IMR-90 (cell line): ENCODE data around the gene TSPEAR. TPM values are rescaled to one million over a fixed set of nuclear protein-coding genes. Genes with fewer than 3 reads are reported as not detected.

Experiments
- ATAC-seq: fragments of 200-7000 bp; cut with Tn5 transposase; 2 replicates; pipeline ENCODE4 v1.9.1; 2020; ENCODE audit warnings: low read depth, mild to moderate bottlenecking, moderate library complexity
- BruUV-seq: library from RNA; stranded (reverse); fragments of 400-500 nt; replicated peaks from 2 replicates; lab custom pipeline; 2021; lab: Mats Ljungman, UMichigan
- CTCF ChIA-PET: fragments of 300-600 bp; formaldehyde crosslinking; extraction: SDS; loops from one replicate; lab custom pipeline; 2021; ENCODE audit warnings: antibody characterized with exemption; lab: Yijun Ruan, JAX
- POLR2A ChIA-PET: fragments of 300-600 bp; sonication (Branson Sonifier 250); formaldehyde crosslinking; loops from one replicate; lab custom pipeline; 2022; ENCODE audit warnings: antibody characterized with exemption; ENCODE audit not compliant: unreplicated experiment; lab: Charles Lee
- DNase-seq: peaks from one replicate; pipeline ENCODE4 v3.0.0; 2013
- H2AFZ ChIP-seq: replicated peaks from 2 replicates; pipeline ENCODE3; 2013; ENCODE audit warnings: low read length, mild to moderate bottlenecking; ENCODE audit not compliant: poor library complexity
- H2AK5ac ChIP-seq: 2 replicates; pipeline ENCODE4 v1.6.1; 2013; ENCODE audit warnings: low read depth, low read length, inconsistent platforms
- H2AK9ac ChIP-seq: replicated peaks from 2 replicates; pipeline ENCODE3; 2013; ENCODE audit warnings: mild to moderate bottlenecking, low read depth, low read length, moderate library complexity; ENCODE audit not compliant: poor library complexity
- H2BK120ac ChIP-seq: 2 replicates; pipeline ENCODE4 v1.6.1; 2013; ENCODE audit warnings: low read depth, low read length, inconsistent platforms
- H2BK15ac ChIP-seq: 3 replicates; pipeline ENCODE4 v1.6.1; 2013; ENCODE audit warnings: low read depth, low read length, inconsistent platforms
- H2BK20ac ChIP-seq: 2 replicates; pipeline ENCODE4 v1.6.1; 2013; ENCODE audit warnings: low read depth, mild to moderate bottlenecking, inconsistent platforms, low read length, moderate library complexity
- H2BK5ac ChIP-seq: 2 replicates; pipeline ENCODE4 v1.6.1; 2013; ENCODE audit warnings: mild to moderate bottlenecking, low read depth, low read length, inconsistent platforms; ENCODE audit not compliant: poor library complexity, severe bottlenecking
- H3K14ac ChIP-seq: replicated peaks from 2 replicates; pipeline ENCODE4 v1.6.1; 2013; ENCODE audit warnings: low read depth, low read length, inconsistent platforms
- H3K18ac ChIP-seq: 2 replicates; pipeline ENCODE4 v1.6.1; 2013; ENCODE audit warnings: low read depth, low read length, control low read depth
- H3K23ac ChIP-seq: 2 replicates; pipeline ENCODE4 v1.6.1; 2013; ENCODE audit warnings: low read depth, low read length, inconsistent platforms
- H3K27ac ChIP-seq: 2 replicates; pipeline ENCODE4 v1.5.1; 2013; ENCODE audit warnings: mild to moderate bottlenecking, control low read depth, low read length; ENCODE audit not compliant: insufficient read depth
- H3K27me3 ChIP-seq: 2 replicates; pipeline ENCODE4 v1.6.1; 2013; ENCODE audit warnings: low read length; ENCODE audit not compliant: control insufficient read depth, insufficient read depth
- H3K36me3 ChIP-seq: 2 replicates; pipeline ENCODE4 v1.6.1; 2013; ENCODE audit warnings: low read length, mixed read lengths; ENCODE audit not compliant: control insufficient read depth, insufficient read depth
- H3K4ac ChIP-seq: 2 replicates; pipeline ENCODE4 v1.6.1; 2013; ENCODE audit warnings: low read depth, low read length, inconsistent platforms
- H3K4me1 ChIP-seq: 2 replicates; pipeline ENCODE4 v1.6.1; 2013; ENCODE audit warnings: low read length, mixed read lengths; ENCODE audit not compliant: control insufficient read depth, insufficient read depth
- H3K4me2 ChIP-seq: 2 replicates; pipeline ENCODE4 v1.6.1; 2013; ENCODE audit warnings: low read depth, mild to moderate bottlenecking, control low read depth, low read length, moderate library complexity
- H3K4me3 ChIP-seq: 2 replicates; pipeline ENCODE4 v1.5.1; 2013; ENCODE audit warnings: low read depth, mild to moderate bottlenecking, control low read depth, low read length, moderate library complexity; ENCODE audit not compliant: insufficient read depth
- H3K56ac ChIP-seq: 2 replicates; pipeline ENCODE4 v1.6.1; 2013; ENCODE audit warnings: low read length, inconsistent platforms; ENCODE audit not compliant: insufficient read depth; ENCODE audit errors: extremely low read depth
- H3K79me1 ChIP-seq, 2 experiments: 2 replicates each; pipeline ENCODE4 v1.6.1; 2013; ENCODE audit warnings: low read length in 2 of 2, inconsistent platforms in 1 of 2, low read depth in 1 of 2
- H3K9ac ChIP-seq: 2 replicates; pipeline ENCODE4 v1.6.1; 2013; ENCODE audit warnings: low read depth, low read length, control low read depth
- H3K9me1 ChIP-seq: 2 replicates; pipeline ENCODE4 v1.6.1; 2013; ENCODE audit warnings: low read length, inconsistent platforms; ENCODE audit not compliant: insufficient read depth
- H3K9me3 ChIP-seq: 2 replicates; pipeline ENCODE4 v1.6.1; 2013; ENCODE audit warnings: low read length; ENCODE audit not compliant: control insufficient read depth, insufficient read depth
- H4K20me1 ChIP-seq: 2 replicates; pipeline ENCODE4 v1.6.1; 2013; ENCODE audit warnings: low read length, inconsistent platforms; ENCODE audit not compliant: insufficient read depth
- H4K5ac ChIP-seq: 2 replicates; pipeline ENCODE4 v1.6.1; 2013; ENCODE audit warnings: mild to moderate bottlenecking, low read depth, low read length, control low read depth
- H4K8ac ChIP-seq, 2 experiments: 2 replicates each; pipeline ENCODE4 v1.6.1; 2013; ENCODE audit warnings: low read depth in 2 of 2, low read length in 2 of 2, control low read depth in 1 of 2, inconsistent platforms in 1 of 2
- H4K91ac ChIP-seq: 2 replicates; pipeline ENCODE4 v1.6.1; 2013; ENCODE audit warnings: low read depth, low read length, inconsistent platforms; ENCODE audit not compliant: insufficient read depth
- BHLHE40 ChIP-seq: fragments of 150-350 bp; IDR thresholded peaks from 2 replicates; pipeline ENCODE4 v1.6.1; 2016; ENCODE audit warnings: mild to moderate bottlenecking, low read depth, low read length
- CEBPB ChIP-seq: IDR thresholded peaks from 2 replicates; pipeline ENCODE4 v1.6.1; 2012; ENCODE audit warnings: low read depth, low read length, improper control_type of control experiment
- FOS ChIP-seq: fragments of 150-350 bp; IDR thresholded peaks from 2 replicates; pipeline ENCODE4 v1.6.1; 2016; ENCODE audit warnings: low read depth, low read length
- MAFK ChIP-seq: IDR thresholded peaks from 2 replicates; pipeline ENCODE4 v1.6.1; 2012; ENCODE audit warnings: low read depth, low read length, improper control_type of control experiment
- MAZ ChIP-seq: IDR thresholded peaks from 2 replicates; pipeline ENCODE4 v1.6.1; 2012; ENCODE audit warnings: low read depth, mild to moderate bottlenecking, low read length, improper control_type of control experiment, moderate library complexity, borderline replicate concordance
- MXI1 ChIP-seq: IDR thresholded peaks from 2 replicates; pipeline ENCODE4 v1.6.1; 2012; ENCODE audit warnings: low read depth, mild to moderate bottlenecking, low read length, moderate library complexity, borderline replicate concordance
- NFE2L2 ChIP-seq: fragments of 150-350 bp; IDR thresholded peaks from 2 replicates; pipeline ENCODE4 v1.6.1; 2016; ENCODE audit warnings: low read depth, mild to moderate bottlenecking, low read length
- POLR2A ChIP-seq: IDR thresholded peaks from 2 replicates; pipeline ENCODE4 v1.6.1; 2012; ENCODE audit warnings: mild to moderate bottlenecking, low read depth, low read length
- RAD21 ChIP-seq: IDR thresholded peaks from 2 replicates; pipeline ENCODE4 v1.6.1; 2012; ENCODE audit warnings: low read length, improper control_type of control experiment
- RCOR1 ChIP-seq: IDR thresholded peaks from 2 replicates; pipeline ENCODE4 v1.6.1; 2012; ENCODE audit warnings: mild to moderate bottlenecking, low read length, improper control_type of control experiment; ENCODE audit not compliant: insufficient replicate concordance
- RFX5 ChIP-seq: IDR thresholded peaks from 2 replicates; pipeline ENCODE4 v1.8.0; 2012; ENCODE audit warnings: low read depth, mild to moderate bottlenecking, low read length, moderate library complexity
- SMC3 ChIP-seq: fragments of 150-350 bp; IDR thresholded peaks from 2 replicates; pipeline ENCODE4 v1.6.1; 2016; ENCODE audit warnings: low read depth, mild to moderate bottlenecking, antibody characterized with exemption, low read length, moderate library complexity
- WGBS, 2 experiments: methylation state at CpG; one replicate each; pipeline versions ENCODE4 v1.1.5 to v1.1.7; 2013; ENCODE audit warnings: missing lambda C conversion rate in 2 of 2; ENCODE audit not compliant: insufficient read length in 1 of 2; ENCODE audit errors: extremely low coverage in 2 of 2; 5-methylcytosine and 5-hydroxymethylcytosine counted together
- dilution Hi-C: fragments of 300-500 bp; cut with HindIII; formaldehyde crosslinking; loops from one replicate; pipeline ENCODE4 v1.14.3; 2018; ENCODE audit warnings: low sequenced_read_pairs; ENCODE audit not compliant: unreplicated experiment
- in situ Hi-C: fragments of 300-500 bp; cut with MboI; formaldehyde crosslinking; loops from 3 replicates; pipeline ENCODE4 v1.14.3; 2019; ENCODE audit warnings: low sequenced_read_pairs, inconsistent platforms, mixed read lengths
- intact Hi-C: fragments of 100-400 bp; cut with micrococcal nuclease; formaldehyde crosslinking; loops from 2 replicates; pipeline ENCODE4 v1.10.0; 2022
- polyA plus RNA-seq, 3 experiments: library from polyadenylated mRNA; depleted of rRNA; stranded (reverse); fragments of >200 nt; gene quantifications; 2 replicates each; pipeline ENCODE4 v1.2.3, GENCODE V29; 2012; ENCODE audit warnings: low replicate concordance in 1 of 3
- total RNA-seq: library from RNA; depleted of rRNA; stranded (reverse); fragments of >200 nt; gene quantifications from 2 replicates; pipeline ENCODE4 v1.2.3, GENCODE V29; 2012
- TF ChIP-seq, protein P1 (sequence below): fragments of 150-350 bp; IDR thresholded peaks from 2 replicates; pipeline ENCODE4 v1.6.1; 2017; ENCODE audit warnings: mild to moderate bottlenecking, antibody characterized with exemption, low read length, low read depth
- TF ChIP-seq, protein P2 (sequence below): conservative IDR thresholded peaks from 2 replicates; pipeline ENCODE4 v1.5.1; 2012; ENCODE audit warnings: mild to moderate bottlenecking, low read depth, low read length, improper control_type of control experiment
- TF ChIP-seq, protein P3 (sequence below): fragments of 150-350 bp; IDR thresholded peaks from 2 replicates; pipeline ENCODE4 v1.6.1; 2016; ENCODE audit warnings: low read depth, mild to moderate bottlenecking, low read length, moderate library complexity, borderline replicate concordance

Gene TSPEAR
- total and polyA plus RNA-seq, 2 of the 4 experiments (the other 2 are of a cell fraction): not detected

DNA sequence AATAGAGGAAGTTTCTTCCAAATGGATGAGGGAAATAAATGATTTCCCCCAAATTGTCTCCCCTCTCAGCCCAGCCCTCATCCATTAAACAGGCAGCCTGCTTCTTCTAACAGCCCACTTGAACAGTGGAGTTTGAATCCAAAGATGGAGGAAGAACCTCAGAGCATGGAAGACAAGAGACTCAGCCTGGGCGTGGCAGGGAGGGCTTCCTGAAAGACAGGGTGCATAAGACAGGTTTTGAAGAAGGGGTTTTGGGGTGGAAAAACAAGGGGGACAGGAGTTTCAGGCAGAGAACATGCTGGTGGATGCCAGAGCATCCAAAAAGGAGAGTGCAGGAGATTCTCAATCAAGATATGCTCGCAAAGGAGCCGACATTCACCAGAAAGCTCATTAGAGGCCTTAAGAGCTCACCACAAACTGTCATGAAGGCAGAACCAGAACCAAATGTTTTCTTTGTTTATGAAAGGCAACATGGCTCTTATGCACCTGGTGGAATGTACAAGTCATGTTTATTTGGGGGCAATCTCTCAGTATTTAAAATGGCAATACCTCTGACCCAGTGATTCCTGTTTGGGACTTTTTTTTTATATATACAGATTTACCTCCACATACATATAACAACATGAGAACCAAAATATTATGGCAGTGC is 26.5 kb upstream of the TSPEAR start:
- Histone ChIP-seq H3K27ac (no peak overlapping the region), H3K4me1 (no peaks in the 10 kb centered on the region), H3K18ac (no peak overlapping the region), H3K56ac (no peak overlapping the region), H3K4me3 (no peak overlapping the region), H4K8ac (no peak overlapping the region), H2BK120ac (no peak overlapping the region), H2BK15ac (no peak overlapping the region), H3K36me3 (no peaks in the 10 kb centered on the region), H3K9ac (no peak overlapping the region), H3K27me3 (peaks cover 4% of the 10 kb centered on the region), H2AK5ac (no peak overlapping the region), H4K5ac (no peak overlapping the region), H2BK5ac (no peak overlapping the region), H2AK9ac (no peak overlapping the region), H4K91ac (no peak overlapping the region), H3K14ac (no peak overlapping the region), H3K79me1 (no peaks in the 10 kb centered on the region), H2BK20ac (no peak overlapping the region), H3K9me3 (peaks cover 40% of the 10 kb centered on the region), H3K4me2 (no peak overlapping the region), H4K20me1 (no peaks in the 10 kb centered on the region), H3K23ac (no peak overlapping the region), H3K9me1 (no peaks in the 10 kb centered on the region), H3K4ac (no peak overlapping the region), H2AFZ (no peak overlapping the region)
- TF ChIP-seq, protein P1, sequence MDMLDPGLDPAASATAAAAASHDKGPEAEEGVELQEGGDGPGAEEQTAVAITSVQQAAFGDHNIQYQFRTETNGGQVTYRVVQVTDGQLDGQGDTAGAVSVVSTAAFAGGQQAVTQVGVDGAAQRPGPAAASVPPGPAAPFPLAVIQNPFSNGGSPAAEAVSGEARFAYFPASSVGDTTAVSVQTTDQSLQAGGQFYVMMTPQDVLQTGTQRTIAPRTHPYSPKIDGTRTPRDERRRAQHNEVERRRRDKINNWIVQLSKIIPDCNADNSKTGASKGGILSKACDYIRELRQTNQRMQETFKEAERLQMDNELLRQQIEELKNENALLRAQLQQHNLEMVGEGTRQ: no peak
- TF ChIP-seq FOS: no peak
- TF ChIP-seq MAZ: no peak
- no peak for TF ChIP-seq MXI1
- TF ChIP-seq RCOR1: no peak
- no peak for TF ChIP-seq BHLHE40
- TF ChIP-seq RAD21: no peak
- TF ChIP-seq NFE2L2: no peak
- TF ChIP-seq CEBPB: no peak
- no peak for TF ChIP-seq MAFK
- TF ChIP-seq POLR2A: no peak
- TF ChIP-seq, protein P2, sequence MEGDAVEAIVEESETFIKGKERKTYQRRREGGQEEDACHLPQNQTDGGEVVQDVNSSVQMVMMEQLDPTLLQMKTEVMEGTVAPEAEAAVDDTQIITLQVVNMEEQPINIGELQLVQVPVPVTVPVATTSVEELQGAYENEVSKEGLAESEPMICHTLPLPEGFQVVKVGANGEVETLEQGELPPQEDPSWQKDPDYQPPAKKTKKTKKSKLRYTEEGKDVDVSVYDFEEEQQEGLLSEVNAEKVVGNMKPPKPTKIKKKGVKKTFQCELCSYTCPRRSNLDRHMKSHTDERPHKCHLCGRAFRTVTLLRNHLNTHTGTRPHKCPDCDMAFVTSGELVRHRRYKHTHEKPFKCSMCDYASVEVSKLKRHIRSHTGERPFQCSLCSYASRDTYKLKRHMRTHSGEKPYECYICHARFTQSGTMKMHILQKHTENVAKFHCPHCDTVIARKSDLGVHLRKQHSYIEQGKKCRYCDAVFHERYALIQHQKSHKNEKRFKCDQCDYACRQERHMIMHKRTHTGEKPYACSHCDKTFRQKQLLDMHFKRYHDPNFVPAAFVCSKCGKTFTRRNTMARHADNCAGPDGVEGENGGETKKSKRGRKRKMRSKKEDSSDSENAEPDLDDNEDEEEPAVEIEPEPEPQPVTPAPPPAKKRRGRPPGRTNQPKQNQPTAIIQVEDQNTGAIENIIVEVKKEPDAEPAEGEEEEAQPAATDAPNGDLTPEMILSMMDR: no peak
- no peak for TF ChIP-seq RFX5
- TF ChIP-seq SMC3: no peak
- TF ChIP-seq, protein P3, sequence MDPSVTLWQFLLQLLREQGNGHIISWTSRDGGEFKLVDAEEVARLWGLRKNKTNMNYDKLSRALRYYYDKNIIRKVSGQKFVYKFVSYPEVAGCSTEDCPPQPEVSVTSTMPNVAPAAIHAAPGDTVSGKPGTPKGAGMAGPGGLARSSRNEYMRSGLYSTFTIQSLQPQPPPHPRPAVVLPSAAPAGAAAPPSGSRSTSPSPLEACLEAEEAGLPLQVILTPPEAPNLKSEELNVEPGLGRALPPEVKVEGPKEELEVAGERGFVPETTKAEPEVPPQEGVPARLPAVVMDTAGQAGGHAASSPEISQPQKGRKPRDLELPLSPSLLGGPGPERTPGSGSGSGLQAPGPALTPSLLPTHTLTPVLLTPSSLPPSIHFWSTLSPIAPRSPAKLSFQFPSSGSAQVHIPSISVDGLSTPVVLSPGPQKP: no peak
- CTCF ChIA-PET: no interaction called here
- DNase-seq (peak; percentile 8), ATAC-seq (no peak)
- POLR2A ChIA-PET: no interaction called here
- WGBS, 2 experiments: 60% methylated on average over 3 of the region's 3 CpGs; no CpG with 5 or more reads in 1 of the 2 experiments
- dilution Hi-C loops: no loop called here
- intact Hi-C loops: no loop called here
- no TSS peak for BruUV-seq
- in situ Hi-C loops: no loop called here
